Measurements from ENCODE around the gene RAB26.

DNA sequence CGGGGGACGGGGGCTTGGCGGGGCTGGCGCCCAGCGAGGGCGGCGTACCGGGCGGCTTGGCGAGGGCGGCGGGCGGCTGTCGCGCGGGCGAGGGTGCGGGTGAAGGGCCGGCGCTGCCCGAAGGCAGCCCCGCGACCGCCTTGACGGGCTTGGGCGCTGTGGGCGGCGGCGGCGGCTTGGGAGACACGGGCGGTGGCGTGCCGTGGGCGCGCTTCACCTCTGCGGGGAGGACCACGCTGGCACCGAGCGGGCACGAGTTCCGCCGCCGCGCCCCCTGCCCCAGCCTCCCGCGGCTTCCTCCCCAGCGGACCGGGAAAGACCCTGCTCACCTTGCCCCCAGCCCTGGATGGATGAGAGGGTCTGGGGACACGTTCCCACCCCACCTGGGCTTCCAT lies 30.7 kb downstream of the RAB26 start:
- no peak for TF ChIP-seq POLR2AphosphoS5 (IDR thresholded peaks at IDR 0.05; ENCODE audit: low read depth, low read length)
- TF ChIP-seq POLR2A (IDR thresholded peaks at IDR 0.05; ENCODE audit: low read depth, low read length), result no peak
